Measurements from ENCODE around the gene TBC1D24. TPM values are rescaled to one million over a fixed set of nuclear protein-coding genes. Genes with fewer than 3 reads are reported as not detected.

TBC1D24 gene
- total RNA-seq, 1 experiment from 2014 or later = 24.6 TPM

GRCh38 chr16:2452650-2453049 is 22.3 kb upstream of the TBC1D24 start:
- no peak for ATAC-seq
- Histone ChIP-seq H3K27ac (ENCODE audit: low read depth, low read length) (no peak overlapping the region), H3K27me3 (ENCODE audit: insufficient read depth, low read length) (no peaks in the 10 kb centered on the region), H3K9me3 (ENCODE audit: control insufficient read depth in 1 of 2, insufficient read depth in 1 of 2, low read depth in 1 of 2, low read length in 2 of 2) (no peaks in the 10 kb centered on the region), H3K9ac (ENCODE audit: low read length) (no peak overlapping the region), H3K4me1 (ENCODE audit: control insufficient read depth in 1 of 2, insufficient read depth in 2 of 2, low read length in 2 of 2) (0 out of 4 replicates have a peak, but pooled peaks cover 0 to under 1% of the 10 kb centered on the region in 2 experiments), H3K9me2 (ENCODE audit: insufficient read depth) (no peaks in the 10 kb centered on the region), H3K4me3 (replicated peaks in 1 of 2; ENCODE audit: low read depth in 1 of 2, low read length in 2 of 2) (no peak overlapping the region), H2AFZ (ENCODE audit: low read depth, low read length, poor library complexity, severe bottlenecking) (no peak overlapping the region), H3K79me2 (ENCODE audit: insufficient read depth, low read length) (peaks cover 7% of the 10 kb centered on the region), H3K4me2 (ENCODE audit: low read length) (no peak overlapping the region), H4K20me1 (ENCODE audit: insufficient read depth) (no peaks in the 10 kb centered on the region), H3K36me3 (ENCODE audit: control insufficient read depth in 1 of 2, insufficient read depth in 2 of 2, low read length in 2 of 2) (peaks cover 60 to 77% of the 10 kb centered on the region in 2 experiments)
- no TSS peak for BruUV-seq (replicated peaks)
- POLR2A ChIA-PET = no interaction called here
- DNase-seq (ENCODE audit: low read depth, low spot score) = no peak
- RAD21 ChIA-PET (ENCODE audit: low non-redundant PET in 1 of 2, low total read pairs in 2 of 2, uncharacterized antibody in 2 of 2, unreplicated experiment in 2 of 2) = no interaction called here
- TF ChIP-seq FOSL1 (IDR thresholded peaks at IDR 0.05; ENCODE audit: low read depth) = no peak
- TF ChIP-seq TCF7L2 (IDR thresholded peaks at IDR 0.05; ENCODE audit: borderline replicate concordance, extremely low read depth, insufficient read depth, insufficient read length) = no peak
- no peak for TF ChIP-seq ELF1 (IDR thresholded peaks at IDR 0.05; ENCODE audit: borderline replicate concordance, low read depth)
- TF ChIP-seq CEBPB (IDR thresholded peaks at IDR 0.05; ENCODE audit: low read depth) = no peak
- TF ChIP-seq EGR1 (IDR thresholded peaks at IDR 0.05; ENCODE audit: low read depth) = no peak
- no peak for TF ChIP-seq EZH2phosphoT487 (IDR thresholded peaks at IDR 0.05; ENCODE audit: borderline replicate concordance)
- intact Hi-C loops (cut with micrococcal nuclease) = no loop called here
- CTCF ChIA-PET = no interaction called here

- TF ChIP-seq ZFX (IDR thresholded peaks at IDR 0.05) (no peak), SIN3A (IDR thresholded peaks at IDR 0.05; ENCODE audit: low read depth) (no peak), EZH2phosphoT487 (IDR thresholded peaks at IDR 0.05; ENCODE audit: borderline replicate concordance) (no peak), TCF7L2 (IDR thresholded peaks at IDR 0.05; ENCODE audit: borderline replicate concordance, extremely low read depth, insufficient read depth, insufficient read length) (no peak), SP1 (IDR thresholded peaks at IDR 0.05; ENCODE audit: low read depth) (no peak), ZBTB33 (IDR thresholded peaks at IDR 0.05; ENCODE audit: extremely low read depth, insufficient replicate concordance, low read length) (no peak)
- intact Hi-C loops (cut with micrococcal nuclease) = no loop called here
- Histone ChIP-seq H3K27me3 (ENCODE audit: insufficient read depth, low read length) (no peaks in the 10 kb centered on the region), H2AFZ (ENCODE audit: low read depth, low read length, poor library complexity, severe bottlenecking) (no peak overlapping the region), H3K79me2 (ENCODE audit: insufficient read depth, low read length) (no peaks in the 10 kb centered on the region; the same call in 1 of the 2 replicates), H3K36me3 (ENCODE audit: control insufficient read depth in 1 of 2, insufficient read depth in 2 of 2, low read length in 2 of 2) (peaks cover 40 to 56% of the 10 kb centered on the region in 2 experiments), H3K9ac (ENCODE audit: low read length) (no peak overlapping the region), H3K4me2 (ENCODE audit: low read length) (no peak overlapping the region), H3K4me3 (replicated peaks in 1 of 2; ENCODE audit: low read depth in 1 of 2, low read length in 2 of 2) (no peak overlapping the region), H3K9me3 (ENCODE audit: control insufficient read depth in 1 of 2, insufficient read depth in 1 of 2, low read depth in 1 of 2, low read length in 2 of 2) (no peaks in the 10 kb centered on the region), H3K9me2 (ENCODE audit: insufficient read depth) (no peaks in the 10 kb centered on the region), H4K20me1 (ENCODE audit: insufficient read depth) (no peaks in the 10 kb centered on the region), H3K4me1 (ENCODE audit: control insufficient read depth in 1 of 2, insufficient read depth in 2 of 2, low read length in 2 of 2) (peaks cover 0 to 23% of the 10 kb centered on the region in 2 experiments; a peak in 3 of 4 replicates), H3K27ac (ENCODE audit: low read depth, low read length) (no peak overlapping the region; the same call in 1 of the 2 replicates)
- ChIA-PET RAD21 (ENCODE audit: low non-redundant PET in 1 of 2, low total read pairs in 2 of 2, uncharacterized antibody in 2 of 2, unreplicated experiment in 2 of 2) (no interaction called here), POLR2A (no interaction called here), CTCF (no interaction called here)
- no TSS peak for BruUV-seq (replicated peaks)
- DNase-seq (ENCODE audit: low read depth, low spot score) (no peak), ATAC-seq (no peak)
Measured at GRCh38 chr16:2455081-2455845, 19.7 kb upstream of the TBC1D24 start.
